Keratinocyte (primary cell): ENCODE measurements around the gene SIAH2.

Source experiments
- CTCF ChIP-seq, 3 experiments: IDR thresholded peaks in 1 of 3; conservative IDR thresholded peaks in 1 of 3; optimal IDR thresholded peaks in 1 of 3; 2 replicates in 2 of 3; 3 replicates in 1 of 3; pipeline versions ENCODE3 to v1.5.1; 2011; ENCODE audit warnings: low read length in 3 of 3, mild to moderate bottlenecking in 3 of 3, moderate library complexity in 2 of 3, control low read depth in 1 of 3, inconsistent platforms in 1 of 3; ENCODE audit not compliant: insufficient read depth in 2 of 3; ENCODE audit errors: extremely low read depth in 1 of 3
- EZH2 ChIP-seq: IDR thresholded peaks from one replicate; pipeline ENCODE4 v1.6.1; 2012; ENCODE audit warnings: inconsistent platforms, mild to moderate bottlenecking, low read length, moderate library complexity

GRCh38 chr3:150736903-150737832 is 25.8 kb downstream of the SIAH2 start:
- no peak for TF ChIP-seq CTCF (optimal IDR thresholded peaks at IDR 0.05 in 1 of 3, IDR thresholded peaks at IDR 0.05 in 1 of 3, conservative IDR thresholded peaks at IDR 0.05 in 1 of 3; ENCODE audit: extremely low read depth in 1 of 3, insufficient read depth in 2 of 3, low read length in 3 of 3)
- TF ChIP-seq EZH2 = no peak
